Activated CD4-positive, alpha-beta T cell treated with anti-CD3 and anti-CD28 coated beads, Interleukin-2, amount 50 U/mL, for 24 hours (primary cell): ENCODE measurements around the gene RBP3.

ENCODE experiments used
- DNase-seq, 2 donors: peaks; one replicate each; pipeline ENCODE4 v3.0.0-alpha.2; 2020; ENCODE audit warnings: low read depth in 1 of 2, low spot score in 1 of 2

RBP3 gene

DNA sequence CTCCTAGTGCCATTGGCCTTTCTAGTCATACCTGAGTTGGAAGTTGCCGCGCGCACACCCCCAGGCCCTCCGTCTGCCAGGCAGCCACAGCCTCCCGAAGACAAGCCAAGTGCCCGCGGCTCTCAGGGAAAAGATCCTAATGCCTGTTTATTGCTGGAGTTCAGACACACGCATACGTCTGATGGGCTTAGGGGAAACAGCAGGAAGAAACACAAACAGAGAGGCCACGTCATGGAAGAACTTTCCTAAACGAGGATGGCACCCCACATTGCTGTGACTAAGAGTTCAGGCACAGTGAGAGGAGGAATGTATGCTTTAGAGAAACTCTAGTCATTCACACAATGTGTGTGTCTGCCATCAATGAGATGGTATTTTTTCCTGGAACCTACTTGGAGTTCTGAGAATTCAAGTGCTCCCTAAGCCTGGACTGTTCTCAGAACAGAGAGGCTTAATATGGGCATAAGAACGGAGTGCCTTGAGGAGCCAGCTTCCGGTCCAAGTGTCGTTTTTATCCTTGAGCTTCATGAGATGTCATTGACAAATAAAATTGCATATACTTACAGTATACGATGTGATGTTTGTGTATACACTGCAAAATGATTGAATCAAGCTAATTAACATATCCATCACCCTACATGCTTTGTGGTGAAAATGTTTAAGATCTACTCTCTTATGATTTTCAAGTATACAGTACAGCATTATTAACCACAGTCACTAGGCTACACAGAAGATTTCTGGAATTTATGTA, 11.6 kb upstream of the RBP3 start:
- DNase-seq = no peak

DNA sequence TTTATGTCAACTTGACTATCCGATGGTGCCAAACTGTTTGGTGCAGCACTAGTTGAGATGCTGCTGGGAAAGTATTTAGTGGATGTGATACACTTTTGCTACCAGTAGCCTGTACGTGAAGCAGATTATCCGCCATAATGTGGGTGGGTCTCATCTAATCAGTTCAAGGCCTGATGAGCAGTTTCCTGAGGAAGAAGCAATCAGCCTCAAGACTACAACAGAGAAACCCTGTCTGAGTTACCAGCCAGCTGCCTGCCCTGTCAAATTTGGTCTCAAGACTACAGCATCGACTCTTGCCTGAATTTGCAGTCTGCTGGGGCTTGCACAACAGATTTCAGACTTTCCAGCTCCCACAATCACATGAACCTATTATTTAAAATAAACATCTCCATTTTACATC, 10.9 kb upstream of the RBP3 start:
- DNase-seq = no peak

DNA sequence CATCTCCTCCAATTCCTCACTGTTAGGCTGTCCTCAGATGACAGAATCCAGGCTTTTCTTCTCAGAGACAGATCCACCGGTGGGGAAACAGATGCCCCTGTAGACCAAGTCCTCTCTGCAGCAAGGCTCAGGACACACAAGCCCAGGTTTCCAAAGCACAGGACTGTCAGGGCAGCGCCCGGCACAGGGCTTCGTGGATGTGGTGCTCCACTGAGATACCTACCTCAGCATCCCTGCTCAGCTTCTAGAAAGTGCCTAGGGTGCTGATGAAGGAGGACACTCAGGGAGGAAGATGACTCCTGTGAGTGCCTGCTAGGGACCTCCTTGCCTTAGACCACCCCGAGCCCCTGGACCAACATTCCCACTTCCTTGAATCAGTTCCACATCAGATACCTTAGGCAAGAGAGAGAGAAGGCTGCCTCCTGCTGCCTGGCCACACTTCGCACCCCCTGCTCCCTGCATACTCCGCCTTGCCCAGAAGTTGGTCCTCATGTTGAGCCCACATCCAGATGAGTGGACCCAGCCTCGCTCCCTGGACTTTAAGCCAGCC, 8.9 kb upstream of the RBP3 start:
- DNase-seq = no peak

DNA sequence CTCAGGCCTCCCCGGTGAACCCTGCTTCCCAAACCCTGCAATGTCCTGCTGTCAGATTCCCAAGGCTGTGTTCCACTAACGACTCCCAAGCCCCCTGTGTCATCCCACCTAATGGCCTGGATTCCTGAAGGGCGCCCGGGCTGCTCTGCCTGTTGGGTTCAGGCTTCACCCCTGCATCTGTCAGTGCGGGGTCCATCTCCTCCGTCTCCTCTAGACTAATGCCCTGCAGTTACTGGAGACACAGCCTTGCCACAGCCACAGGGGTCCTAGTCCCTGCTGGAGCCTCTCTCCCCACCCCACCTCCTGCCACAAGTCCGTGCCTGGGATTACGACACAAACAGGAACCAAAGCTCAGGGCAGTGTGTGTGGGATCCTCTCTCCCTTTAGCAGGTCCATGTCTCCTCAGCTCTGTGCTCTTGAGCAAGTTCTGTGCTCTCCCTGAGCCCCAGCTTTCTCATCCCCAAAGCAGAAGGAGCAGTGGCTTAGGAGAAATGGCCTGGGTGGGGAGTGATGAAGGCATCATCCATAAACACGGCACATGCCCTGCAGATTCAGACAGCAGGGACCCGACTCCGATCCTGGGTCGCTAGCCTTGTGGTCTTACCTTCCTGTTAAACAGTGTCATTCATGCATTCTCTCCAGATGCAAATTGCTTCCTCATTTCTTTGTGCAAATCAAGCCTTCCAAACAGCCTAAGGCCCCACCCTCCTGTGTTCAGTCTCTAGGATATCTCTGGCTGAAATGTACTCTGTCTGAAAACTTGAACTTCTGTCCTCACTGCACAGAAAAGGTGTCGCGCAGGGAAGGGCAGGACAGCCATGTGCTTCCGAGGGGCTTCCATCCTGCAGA, 8.2 kb upstream of the RBP3 start:
- no peak for DNase-seq

DNA sequence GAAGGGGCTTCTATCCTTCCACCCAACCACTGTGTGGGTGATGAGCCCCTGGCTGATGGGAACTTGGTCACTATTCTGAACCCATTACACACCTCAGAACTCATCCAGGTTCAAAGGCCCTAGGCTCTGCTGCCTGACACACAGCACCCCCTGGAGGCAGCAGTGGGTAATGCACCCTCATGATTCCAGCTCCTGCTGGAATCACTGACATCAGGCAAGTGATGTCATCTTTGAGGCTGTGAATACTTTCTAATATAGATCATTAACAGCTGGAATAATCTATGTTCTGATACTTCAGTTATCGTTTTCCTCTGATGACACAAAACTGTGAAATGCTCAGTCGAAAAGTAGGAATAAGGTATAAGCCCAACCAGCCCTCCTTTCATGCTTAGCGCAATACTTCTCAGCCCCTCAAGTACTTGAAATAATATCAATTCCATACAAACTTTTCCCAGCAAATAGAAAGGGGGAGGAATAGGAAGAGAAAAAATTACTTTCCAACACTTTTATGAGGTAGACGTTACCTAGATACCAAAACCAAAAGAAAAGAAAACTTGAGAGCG, 7.5 kb upstream of the RBP3 start:
- peak; percentile 59 to 63 for DNase-seq

DNA sequence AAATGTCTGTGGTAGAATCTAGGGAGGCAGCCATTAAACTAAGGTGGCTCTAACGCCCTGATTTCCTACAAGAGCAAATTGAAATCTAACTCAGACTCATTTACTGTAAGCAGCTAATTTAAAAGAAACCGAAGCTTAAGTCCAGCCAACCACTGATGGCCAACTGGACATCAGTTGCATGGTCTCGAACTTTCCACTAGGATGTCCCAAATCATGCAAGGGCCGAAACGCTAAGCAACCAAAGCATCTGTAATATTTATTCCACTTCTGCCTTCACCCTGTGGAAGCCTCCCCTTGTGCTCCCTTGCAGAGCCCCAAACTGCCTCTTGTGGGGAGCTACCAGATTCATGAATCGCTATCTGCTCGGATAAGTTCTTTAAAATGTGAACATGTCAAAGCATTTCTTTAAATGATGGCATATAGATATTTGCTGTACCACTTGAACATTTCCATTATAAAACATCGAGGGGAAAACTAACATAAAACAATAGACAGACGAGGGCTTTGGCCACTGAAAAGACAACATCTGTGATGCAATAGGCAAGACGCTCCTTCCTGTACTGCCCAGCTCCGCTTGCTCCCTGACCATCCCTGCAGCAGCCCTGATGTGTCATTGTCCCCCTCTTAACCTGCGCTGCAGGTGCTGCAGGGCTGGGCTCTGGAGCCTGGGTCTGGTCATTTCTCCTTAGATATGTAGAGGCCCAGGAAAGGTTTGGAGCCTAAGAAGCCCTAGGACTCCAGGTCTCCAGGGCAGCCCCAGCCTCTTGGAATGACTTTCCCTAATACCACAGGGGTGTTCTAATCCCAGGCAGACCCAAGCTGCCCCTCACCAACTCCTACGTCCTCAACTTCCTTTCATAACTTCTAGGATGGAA, 2.9 kb upstream of the RBP3 start:
- no peak for DNase-seq

DNA sequence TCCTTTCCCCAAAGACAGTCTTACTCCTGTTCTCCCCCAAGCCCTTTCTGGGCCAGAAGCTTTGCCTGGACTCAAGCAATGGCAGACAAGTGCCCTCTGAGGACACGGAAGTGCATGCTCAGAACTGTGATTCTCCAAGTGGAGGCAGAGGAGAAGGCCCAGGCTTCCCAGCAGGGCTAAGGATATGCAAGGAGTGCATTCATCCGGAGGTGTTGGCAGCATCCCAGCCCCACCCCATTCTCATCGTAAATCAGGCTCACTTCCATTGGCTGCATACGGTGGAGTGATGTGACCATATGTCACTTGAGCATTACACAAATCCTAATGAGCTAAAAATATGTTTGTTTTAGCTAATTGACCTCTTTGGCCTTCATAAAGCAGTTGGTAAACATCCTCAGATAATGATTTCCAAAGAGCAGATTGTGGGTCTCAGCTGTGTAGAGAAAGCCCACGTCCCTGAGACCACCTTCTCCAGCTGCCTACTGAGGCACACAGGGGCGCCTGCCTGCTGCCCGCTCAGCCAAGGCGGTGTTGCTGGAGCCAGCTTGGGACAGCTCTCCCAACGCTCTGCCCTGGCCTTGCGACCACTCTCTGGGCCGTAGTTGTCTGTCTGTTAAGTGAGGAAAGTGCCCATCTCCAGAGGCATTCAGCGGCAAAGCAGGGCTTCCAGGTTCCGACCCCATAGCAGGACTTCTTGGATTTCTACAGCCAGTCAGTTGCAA, 1.4 kb upstream of the RBP3 start:
- DNase-seq = no peak

DNA sequence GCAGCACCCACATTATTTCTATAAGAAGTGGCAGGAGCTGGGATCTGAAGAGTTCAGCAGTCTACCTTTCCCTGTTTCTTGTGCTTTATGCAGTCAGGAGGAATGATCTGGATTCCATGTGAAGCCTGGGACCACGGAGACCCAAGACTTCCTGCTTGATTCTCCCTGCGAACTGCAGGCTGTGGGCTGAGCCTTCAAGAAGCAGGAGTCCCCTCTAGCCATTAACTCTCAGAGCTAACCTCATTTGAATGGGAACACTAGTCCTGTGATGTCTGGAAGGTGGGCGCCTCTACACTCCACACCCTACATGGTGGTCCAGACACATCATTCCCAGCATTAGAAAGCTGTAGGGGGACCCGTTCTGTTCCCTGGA, 874 bp upstream of the RBP3 start:
- DNase-seq = no peak

DNA sequence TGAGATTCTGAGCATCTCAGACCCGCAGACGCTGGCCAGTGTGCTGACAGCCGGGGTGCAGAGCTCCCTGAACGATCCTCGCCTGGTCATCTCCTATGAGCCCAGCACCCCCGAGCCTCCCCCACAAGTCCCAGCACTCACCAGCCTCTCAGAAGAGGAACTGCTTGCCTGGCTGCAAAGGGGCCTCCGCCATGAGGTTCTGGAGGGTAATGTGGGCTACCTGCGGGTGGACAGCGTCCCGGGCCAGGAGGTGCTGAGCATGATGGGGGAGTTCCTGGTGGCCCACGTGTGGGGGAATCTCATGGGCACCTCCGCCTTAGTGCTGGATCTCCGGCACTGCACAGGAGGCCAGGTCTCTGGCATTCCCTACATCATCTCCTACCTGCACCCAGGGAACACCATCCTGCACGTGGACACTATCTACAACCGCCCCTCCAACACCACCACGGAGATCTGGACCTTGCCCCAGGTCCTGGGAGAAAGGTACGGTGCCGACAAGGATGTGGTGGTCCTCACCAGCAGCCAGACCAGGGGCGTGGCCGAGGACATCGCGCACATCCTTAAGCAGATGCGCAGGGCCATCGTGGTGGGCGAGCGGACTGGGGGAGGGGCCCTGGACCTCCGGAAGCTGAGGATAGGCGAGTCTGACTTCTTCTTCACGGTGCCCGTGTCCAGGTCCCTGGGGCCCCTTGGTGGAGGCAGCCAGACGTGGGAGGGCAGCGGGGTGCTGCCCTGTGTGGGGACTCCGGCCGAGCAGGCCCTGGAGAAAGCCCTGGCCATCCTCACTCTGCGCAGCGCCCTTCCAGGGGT, 703 bp downstream of the RBP3 start:
- DNase-seq = no peak

DNA sequence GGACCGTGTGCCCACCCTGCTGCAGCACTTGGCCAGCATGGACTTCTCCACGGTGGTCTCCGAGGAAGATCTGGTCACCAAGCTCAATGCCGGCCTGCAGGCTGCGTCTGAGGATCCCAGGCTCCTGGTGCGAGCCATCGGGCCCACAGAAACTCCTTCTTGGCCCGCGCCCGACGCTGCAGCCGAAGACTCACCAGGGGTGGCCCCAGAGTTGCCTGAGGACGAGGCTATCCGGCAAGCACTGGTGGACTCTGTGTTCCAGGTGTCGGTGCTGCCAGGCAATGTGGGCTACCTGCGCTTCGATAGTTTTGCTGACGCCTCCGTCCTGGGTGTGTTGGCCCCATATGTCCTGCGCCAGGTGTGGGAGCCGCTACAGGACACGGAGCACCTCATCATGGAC, 1.4 kb downstream of the RBP3 start:
- no peak for DNase-seq

DNA sequence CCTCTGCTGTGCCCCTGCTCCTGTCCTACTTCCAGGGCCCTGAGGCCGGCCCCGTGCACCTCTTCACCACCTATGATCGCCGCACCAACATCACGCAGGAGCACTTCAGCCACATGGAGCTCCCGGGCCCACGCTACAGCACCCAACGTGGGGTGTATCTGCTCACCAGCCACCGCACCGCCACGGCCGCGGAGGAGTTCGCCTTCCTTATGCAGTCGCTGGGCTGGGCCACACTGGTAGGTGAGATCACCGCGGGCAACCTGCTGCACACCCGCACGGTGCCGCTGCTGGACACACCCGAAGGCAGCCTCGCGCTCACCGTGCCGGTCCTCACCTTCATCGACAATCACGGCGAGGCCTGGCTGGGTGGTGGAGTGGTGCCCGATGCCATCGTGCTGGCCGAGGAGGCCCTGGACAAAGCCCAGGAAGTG, 1.8 kb downstream of the RBP3 start:
- no peak for DNase-seq

DNA sequence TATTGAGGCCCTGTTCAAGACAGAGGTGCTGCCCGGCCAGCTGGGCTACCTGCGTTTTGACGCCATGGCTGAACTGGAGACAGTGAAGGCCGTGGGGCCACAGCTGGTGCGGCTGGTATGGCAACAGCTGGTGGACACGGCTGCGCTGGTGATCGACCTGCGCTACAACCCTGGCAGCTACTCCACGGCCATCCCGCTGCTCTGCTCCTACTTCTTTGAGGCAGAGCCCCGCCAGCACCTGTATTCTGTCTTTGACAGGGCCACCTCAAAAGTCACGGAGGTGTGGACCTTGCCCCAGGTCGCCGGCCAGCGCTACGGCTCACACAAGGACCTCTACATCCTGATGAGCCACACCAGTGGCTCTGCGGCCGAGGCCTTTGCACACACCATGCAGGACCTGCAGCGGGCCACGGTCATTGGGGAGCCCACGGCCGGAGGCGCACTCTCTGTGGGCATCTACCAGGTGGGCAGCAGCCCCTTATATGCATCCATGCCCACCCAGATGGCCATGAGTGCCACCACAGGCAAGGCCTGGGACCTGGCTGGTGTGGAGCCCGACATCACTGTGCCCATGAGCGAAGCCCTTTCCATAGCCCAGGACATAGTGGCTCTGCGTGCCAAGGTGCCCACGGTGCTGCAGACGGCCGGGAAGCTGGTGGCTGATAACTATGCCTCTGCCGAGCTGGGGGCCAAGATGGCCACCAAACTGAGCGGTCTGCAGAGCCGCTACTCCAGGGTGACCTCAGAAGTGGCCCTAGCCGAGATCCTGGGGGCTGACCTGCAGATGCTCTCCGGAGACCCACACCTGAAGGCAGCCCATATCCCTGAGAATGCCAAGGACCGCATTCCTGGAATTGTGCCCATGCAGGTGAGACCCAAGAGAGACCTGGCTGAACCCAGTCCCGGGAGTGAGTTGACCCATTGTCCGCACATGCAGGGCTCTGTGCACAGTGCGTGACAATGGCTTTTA, 2.8 kb downstream of the RBP3 start:
- DNase-seq = no peak

DNA sequence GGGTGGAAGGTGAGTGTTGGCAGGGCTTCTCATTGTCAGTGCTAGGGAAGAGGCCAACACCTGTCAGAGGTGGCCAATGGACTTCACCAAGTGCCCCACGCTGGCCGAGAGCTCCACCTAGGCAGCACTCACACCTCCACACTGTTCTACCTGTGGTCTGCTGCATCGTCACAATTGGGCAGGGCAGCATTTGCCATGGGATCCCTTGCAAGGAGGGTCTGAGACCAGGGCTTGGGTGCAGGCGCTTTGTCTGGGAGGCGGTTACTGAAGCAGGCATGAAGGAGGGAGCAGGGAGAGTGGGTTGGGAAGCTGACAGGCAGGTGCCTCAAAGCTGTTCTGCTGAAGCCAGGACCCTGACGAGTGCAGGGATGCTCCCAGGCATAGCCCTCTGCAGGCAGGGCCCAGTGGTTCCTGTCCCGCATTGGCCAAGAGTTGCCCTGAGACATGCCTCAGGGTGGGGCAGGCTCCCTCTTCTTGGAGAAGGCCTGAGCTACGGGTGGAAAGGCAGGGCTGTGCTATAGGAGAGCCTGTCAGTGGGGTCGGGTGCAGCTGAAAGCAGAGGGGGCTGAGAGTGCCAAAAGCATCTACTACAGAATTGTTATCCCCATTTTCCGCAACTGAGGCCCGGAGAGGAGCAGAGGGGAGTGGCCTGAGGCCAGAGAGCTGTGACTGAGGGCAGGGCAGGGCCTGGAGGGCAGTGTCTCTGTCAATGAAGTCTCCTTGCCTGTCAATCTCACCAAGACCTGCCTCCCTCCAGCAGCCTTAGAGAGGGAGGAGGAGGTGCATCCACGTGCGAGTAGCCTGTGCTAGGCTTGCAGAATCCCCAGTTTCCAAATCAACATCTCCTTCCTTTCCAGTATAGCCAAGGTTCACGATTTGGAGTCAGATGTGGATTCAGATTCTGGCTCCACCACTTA, 4.0 kb downstream of the RBP3 start:
- DNase-seq = no peak

DNA sequence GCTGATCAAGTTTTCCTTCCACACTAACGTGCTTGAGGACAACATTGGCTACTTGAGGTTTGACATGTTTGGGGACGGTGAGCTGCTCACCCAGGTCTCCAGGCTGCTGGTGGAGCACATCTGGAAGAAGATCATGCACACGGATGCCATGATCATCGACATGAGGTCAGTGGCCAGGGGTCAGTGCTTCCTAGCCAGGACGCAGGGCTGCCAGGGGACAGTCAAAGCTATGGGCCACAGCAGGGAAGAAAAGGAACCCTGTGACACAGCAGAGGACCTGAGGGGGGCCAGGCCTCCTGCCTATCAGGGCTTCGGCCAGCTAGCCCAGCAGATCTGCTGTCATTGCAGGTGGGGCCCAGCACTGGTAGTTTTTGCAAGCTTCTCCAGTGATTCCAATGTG, 5.2 kb downstream of the RBP3 start:
- DNase-seq = no peak

DNA sequence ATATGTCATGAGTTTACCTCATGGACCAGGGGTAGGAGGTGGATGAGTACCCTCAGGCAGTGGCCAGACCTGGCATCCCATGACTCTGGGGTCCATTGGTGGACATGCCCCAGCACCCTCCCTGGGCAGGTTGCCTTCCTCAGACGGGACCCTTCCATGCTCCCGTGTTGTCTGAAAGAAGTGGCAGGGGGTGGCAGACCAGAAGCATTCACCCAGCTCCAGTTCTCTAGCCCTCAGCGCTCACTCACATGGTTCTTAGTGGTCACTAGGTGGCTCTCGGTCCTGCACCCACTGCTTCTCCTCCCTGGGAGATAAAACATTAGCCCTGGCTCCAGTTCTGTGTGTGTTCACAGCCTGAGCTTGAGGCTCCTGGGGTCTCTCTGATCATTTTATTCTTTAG, 6.0 kb downstream of the RBP3 start:
- DNase-seq = no peak

DNA sequence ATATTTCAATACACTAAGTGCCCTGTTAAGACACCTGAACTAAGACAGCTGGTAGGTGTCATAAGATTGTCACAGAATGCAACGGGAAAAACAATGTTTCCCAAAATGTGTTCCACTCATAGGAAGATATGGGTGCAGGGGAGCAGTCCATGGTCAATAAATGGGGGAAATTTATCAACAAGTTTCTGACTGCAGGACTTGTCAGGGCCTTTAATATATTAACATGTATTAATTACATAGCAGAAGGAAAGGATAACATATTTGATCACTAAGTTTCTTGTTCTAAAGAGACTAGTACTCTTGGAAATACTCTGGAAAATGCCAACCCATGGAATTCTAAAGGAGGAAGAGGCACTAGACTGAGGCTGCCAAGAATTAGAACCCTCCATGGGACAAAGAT, 6.7 kb downstream of the RBP3 start:
- DNase-seq = no peak

DNA sequence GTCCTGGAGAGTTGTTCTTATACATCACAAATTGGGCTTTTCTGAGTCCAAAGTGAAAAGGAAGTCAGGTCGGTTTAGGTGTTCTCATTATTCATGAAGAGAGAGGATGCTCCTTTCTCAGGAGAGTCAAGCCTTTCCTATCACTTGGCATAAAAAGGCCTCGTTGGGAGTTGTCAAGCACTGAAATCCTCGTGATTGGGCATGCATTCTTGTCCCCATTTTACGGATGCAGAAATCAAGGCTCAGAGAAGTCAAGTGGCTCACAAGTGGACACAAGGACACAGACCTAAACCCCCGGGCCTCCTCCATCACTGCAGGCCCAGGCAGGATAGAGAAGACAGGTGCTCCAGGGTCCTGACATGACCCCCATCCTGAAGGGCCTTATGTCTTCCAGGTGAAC, 8.5 kb downstream of the RBP3 start:
- DNase-seq = no peak
